ENCODE results near the gene KRTAP29-1. TPM values are rescaled to one million over a fixed set of nuclear protein-coding genes. Genes with fewer than 3 reads are reported as not detected.

The KRTAP29-1 gene
- total and polyA plus RNA-seq, 7 donors: not detected

- intact Hi-C loops (cut with DNase I): loop anchor here (5.0 kb wide), 1 partner anchor 417 kb away; no protein-coding TSS in a partner anchor
- no peaks in the 10 kb centered on the region for H3K9me3 ChIP-seq
- H3K36me3 ChIP-seq: no peaks in the 10 kb centered on the region
- TF ChIP-seq EP300 (IDR thresholded peaks at IDR 0.05): no peak
- no peak for TF ChIP-seq CTCF (IDR thresholded peaks at IDR 0.05)
- no peak for TF ChIP-seq POLR2AphosphoS5 (IDR thresholded peaks at IDR 0.05)
- TF ChIP-seq POLR2A (IDR thresholded peaks at IDR 0.05): no peak
- DNase-seq: no peak
- no peaks in the 10 kb centered on the region for H3K27me3 ChIP-seq
- 53 to 72% methylated on average over 16 of the region's 16 CpGs for WGBS, 2 donors
- H3K4me3 ChIP-seq: no peak overlapping the region
- no peak overlapping the region for H3K27ac ChIP-seq
- H3K4me1 ChIP-seq: no peaks in the 10 kb centered on the region
These were observed 21.8 kb upstream of the KRTAP29-1 start for GRCh38 chr17:41324180-41325075.

DNA sequence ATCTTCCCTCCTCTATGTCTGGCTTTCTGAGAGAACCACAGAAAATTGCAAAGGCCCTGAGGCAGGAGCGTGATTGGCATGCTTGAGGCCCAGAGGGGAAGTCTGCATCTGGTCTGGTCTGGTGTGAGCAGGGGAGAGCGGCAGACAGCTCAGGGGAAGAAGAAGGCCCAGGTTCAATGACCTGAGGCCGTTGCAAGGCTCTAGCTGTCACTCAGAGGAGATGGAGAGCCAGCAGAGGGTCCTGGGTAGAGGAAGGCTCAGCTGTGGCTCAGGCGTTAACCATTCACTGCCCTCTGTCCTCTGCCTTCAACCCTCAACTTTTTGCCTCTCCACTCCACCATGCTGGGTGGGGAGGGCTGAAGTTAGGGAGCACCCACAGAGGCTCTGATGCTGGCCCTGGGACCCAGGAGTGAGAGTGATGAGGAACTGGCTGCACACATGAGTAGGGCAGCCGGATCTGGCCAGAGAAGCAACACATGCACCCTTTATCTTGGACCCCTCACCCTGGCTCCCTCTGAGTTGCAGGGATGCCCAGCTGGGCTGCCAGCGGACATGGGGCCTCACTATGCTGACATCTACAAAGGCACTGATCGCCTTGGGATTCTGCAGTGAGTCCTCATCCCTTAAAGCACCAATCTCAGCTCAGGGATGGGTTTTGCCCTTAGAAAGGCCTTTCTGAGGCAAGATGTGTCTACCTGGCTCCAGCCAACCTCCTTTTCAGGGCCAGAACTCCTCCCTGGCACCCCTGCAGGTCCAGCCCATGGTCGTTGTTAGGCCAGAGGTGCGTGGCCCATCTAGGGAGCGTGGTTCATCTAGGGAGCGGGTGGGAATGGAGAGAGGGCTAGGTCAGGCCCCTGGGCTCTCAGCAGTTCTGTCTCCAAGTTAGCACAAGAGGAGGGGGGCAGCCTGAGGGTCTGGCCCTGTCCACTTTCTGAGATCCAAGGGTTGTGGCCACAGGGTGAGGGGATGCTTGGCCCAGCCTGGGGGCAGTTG, 20.5 kb upstream of the KRTAP29-1 start:
- intact Hi-C loops (cut with DNase I): no loop called here
- Histone ChIP-seq H3K27me3 (no peaks in the 10 kb centered on the region), H3K4me3 (no peak overlapping the region), H3K27ac (no peak overlapping the region), H3K36me3 (no peaks in the 10 kb centered on the region), H3K4me1 (no peaks in the 10 kb centered on the region), H3K9me3 (no peaks in the 10 kb centered on the region)
- no peak for TF ChIP-seq EP300 (IDR thresholded peaks at IDR 0.05)
- no peak for DNase-seq
- 89 to 91% methylated on average over 11 of the region's 11 CpGs for WGBS, 2 donors

- Histone ChIP-seq H3K4me3 (no peak overlapping the region), H3K36me3 (no peaks in the 10 kb centered on the region), H3K27ac (no peak overlapping the region), H3K27me3 (no peaks in the 10 kb centered on the region), H3K4me1 (no peaks in the 10 kb centered on the region), H3K9me3 (no peaks in the 10 kb centered on the region)
- intact Hi-C loops (cut with DNase I): no loop called here
- WGBS, 2 donors: 31 to 35% methylated on average over 5 of the region's 5 CpGs
- no peak for DNase-seq
- no peak for TF ChIP-seq POLR2A (IDR thresholded peaks at IDR 0.05)
- TF ChIP-seq POLR2AphosphoS5 (IDR thresholded peaks at IDR 0.05): no peak
- TF ChIP-seq EP300 (IDR thresholded peaks at IDR 0.05): no peak
- peak in 3 of 4 experiments; percentile 56 to 63 (median 57) for TF ChIP-seq CTCF (IDR thresholded peaks at IDR 0.05)
These were observed 19.6 kb upstream of the KRTAP29-1 start for GRCh38 chr17:41322094-41322902.

DNA sequence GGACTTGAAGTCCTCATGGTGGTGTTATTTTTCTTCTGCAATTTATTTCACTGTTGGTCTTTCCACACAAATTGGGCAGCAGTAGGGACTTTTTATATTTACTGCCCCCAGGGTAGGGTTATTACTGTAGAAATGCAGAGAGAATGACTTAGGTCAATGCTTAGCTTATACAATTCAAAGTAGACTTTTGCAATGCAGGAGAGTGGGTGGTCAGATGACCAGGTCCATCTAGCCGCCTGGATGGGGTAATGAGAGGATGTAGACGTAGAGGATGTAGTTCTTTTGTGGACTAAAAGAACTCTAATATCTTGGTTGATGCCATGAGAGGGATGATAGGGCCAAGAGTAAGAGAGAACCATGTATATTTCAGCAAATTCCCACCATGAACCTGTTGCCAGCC, 15.6 kb upstream of the KRTAP29-1 start:
- TF ChIP-seq POLR2A (IDR thresholded peaks at IDR 0.05) (no peak), POLR2AphosphoS5 (IDR thresholded peaks at IDR 0.05) (no peak), CTCF (IDR thresholded peaks at IDR 0.05) (no peak), EP300 (IDR thresholded peaks at IDR 0.05) (no peak)
- WGBS, 2 donors: 46 to 92% methylated on average over 2 of the region's 2 CpGs
- Histone ChIP-seq H3K4me1 (no peaks in the 10 kb centered on the region), H3K9me3 (no peaks in the 10 kb centered on the region), H3K4me3 (no peak overlapping the region), H3K27me3 (peaks cover 0 to 5% (median 0%) of the 10 kb centered on the region in 3 donors), H3K27ac (no peak overlapping the region), H3K36me3 (no peaks in the 10 kb centered on the region)
- DNase-seq: no peak
- intact Hi-C loops (cut with DNase I): no loop called here

All from sigmoid colon (tissue), 7 donors.